A673 (cell line): ENCODE measurements around the gene TK2. TPM values are rescaled to one million over a fixed set of nuclear protein-coding genes. Genes with fewer than 3 reads are reported as not detected.
A peak's percentile ranks its signal among the peaks of the same experiment; 100 is the strongest.

ENCODE experiments used
- BruUV-seq: library from RNA; stranded (reverse); fragments of 400-500 nt; replicated peaks from 2 replicates; lab custom pipeline; 2021; lab: Mats Ljungman, UMichigan
- CTCF ChIA-PET: fragments of 300-600 bp; sonication (Branson Sonifier 250); formaldehyde crosslinking; loops from one replicate; lab custom pipeline; 2022; ENCODE audit warnings: antibody characterized with exemption; lab: Charles Lee
- POLR2A ChIA-PET: fragments of 300-600 bp; sonication (Branson Sonifier 250); formaldehyde crosslinking; loops from one replicate; lab custom pipeline; 2022; ENCODE audit warnings: antibody characterized with exemption; ENCODE audit not compliant: low non-redundant PET; lab: Charles Lee
- DNase-seq: peaks from one replicate; pipeline ENCODE4 v3.0.0-alpha.2; 2015; ENCODE audit warnings: low spot score
- H3K27ac ChIP-seq: fragments of 200-600 bp; sonication (generic); 2 replicates; pipeline ENCODE4 v1.5.1; 2016; ENCODE audit warnings: mixed run types, low read depth, mild to moderate bottlenecking, mixed read lengths, antibody characterized with exemption, low read length; ENCODE audit not compliant: poor library complexity, severe bottlenecking
- H3K27me3 ChIP-seq: fragments of 200-600 bp; sonication (generic); replicated peaks from 2 replicates; pipeline ENCODE4 v1.6.1; 2017; ENCODE audit warnings: mixed run types, low read depth, mild to moderate bottlenecking, mixed read lengths, antibody characterized with exemption, low read length; ENCODE audit not compliant: insufficient read depth, poor library complexity
- H3K36me3 ChIP-seq: fragments of 200-600 bp; sonication (generic); 2 replicates; pipeline ENCODE4 v1.6.1; 2016; ENCODE audit warnings: mixed run types, mild to moderate bottlenecking, mixed read lengths, antibody characterized with exemption, low read length; ENCODE audit not compliant: insufficient read depth, poor library complexity, severe bottlenecking
- H3K4me1 ChIP-seq: fragments of 200-600 bp; sonication (generic); 2 replicates; pipeline ENCODE4 v1.6.1; 2017; ENCODE audit warnings: mixed run types, mild to moderate bottlenecking, mixed read lengths, antibody characterized with exemption, low read length; ENCODE audit not compliant: insufficient read depth, poor library complexity, severe bottlenecking
- H3K4me3 ChIP-seq: fragments of 200-600 bp; sonication (generic); 2 replicates; pipeline ENCODE4 v1.5.1; 2016; ENCODE audit warnings: low read depth, mixed run types, mild to moderate bottlenecking, mixed read lengths, low read length; ENCODE audit not compliant: poor library complexity, severe bottlenecking
- H3K9me3 ChIP-seq: fragments of 200-600 bp; sonication (generic); 2 replicates; pipeline ENCODE4 v1.6.1; 2016; ENCODE audit warnings: mixed run types, low read depth, mild to moderate bottlenecking, mixed read lengths, antibody characterized with exemption, low read length; ENCODE audit not compliant: poor library complexity, severe bottlenecking
- CTCF ChIP-seq: fragments of 300-800, 200-600 bp; sonication (generic); conservative IDR thresholded peaks from 2 replicates; pipeline ENCODE4 v1.5.1; 2017; ENCODE audit warnings: low read depth, mild to moderate bottlenecking, antibody characterized with exemption, low read length, moderate library complexity, mixed read lengths
- EZH2 ChIP-seq: fragments of 200-600 bp; sonication (generic); IDR thresholded peaks from 2 replicates; pipeline ENCODE4 v1.6.1; 2017; ENCODE audit warnings: borderline replicate concordance, low read depth, mild to moderate bottlenecking, mixed read lengths, antibody characterized with exemption, low read length; ENCODE audit not compliant: poor library complexity, severe bottlenecking
- intact Hi-C: fragments of 100-400 bp; cut with micrococcal nuclease; formaldehyde crosslinking; loops from one replicate; pipeline ENCODE4 v1.10.0; 2022; ENCODE audit not compliant: unreplicated experiment
- total RNA-seq: library from RNA; stranded (reverse); gene quantifications from 2 replicates; pipeline ENCODE4 v1.2.3, GENCODE V29; 2021

TK2 gene
- total RNA-seq, 1 experiment from 2014 or later, result 8.2 TPM

GRCh38 chr16:66548868-66549267 is 1.1 kb downstream of the TK2 start:
- ChIA-PET POLR2A (no interaction called here), CTCF (interaction anchor here (0.7 kb wide), 1 partner anchor 29 kb away, joined by 4 read pairs; no protein-coding TSS in a partner anchor)
- Histone ChIP-seq H3K36me3 (no peaks in the 10 kb centered on the region), H3K27ac (peak overlapping the region; percentile 94), H3K9me3 (no peaks in the 10 kb centered on the region), H3K4me3 (peak overlapping the region; percentile 73), H3K27me3 (no peaks in the 10 kb centered on the region), H3K4me1 (peaks cover 19% of the 10 kb centered on the region)
- intact Hi-C loops, result no loop called here
- no peak for DNase-seq
- TF ChIP-seq EZH2 (no peak), CTCF (no peak)
- BruUV-seq, result no TSS peak

GRCh38 chr16:66548068-66548467 is 1.9 kb downstream of the TK2 start:
- intact Hi-C loops, result no loop called here
- H3K27me3 ChIP-seq, result no peaks in the 10 kb centered on the region
- H3K36me3 ChIP-seq, result no peaks in the 10 kb centered on the region
- H3K4me3 ChIP-seq, result no peak overlapping the region
- H3K27ac ChIP-seq, result no peak overlapping the region
- ChIA-PET CTCF (no interaction called here), POLR2A (no interaction called here)
- H3K9me3 ChIP-seq, result no peaks in the 10 kb centered on the region
- H3K4me1 ChIP-seq, result peaks cover 15% of the 10 kb centered on the region
- TF ChIP-seq CTCF (no peak), EZH2 (no peak)
- DNase-seq, result no peak
- no TSS peak for BruUV-seq

- intact Hi-C loops, result no loop called here
- Histone ChIP-seq H3K9me3 (no peaks in the 10 kb centered on the region), H3K4me1 (peaks cover 11% of the 10 kb centered on the region), H3K27ac (no peak overlapping the region), H3K27me3 (no peaks in the 10 kb centered on the region), H3K4me3 (no peak overlapping the region), H3K36me3 (no peaks in the 10 kb centered on the region)
- no TSS peak for BruUV-seq
- ChIA-PET CTCF (no interaction called here), POLR2A (no interaction called here)
- TF ChIP-seq EZH2 (no peak), CTCF (no peak)
- DNase-seq, result no peak
Observed at GRCh38 chr16:66547101-66547989, 2.6 kb downstream of the TK2 start.
